Measurements from ENCODE around the gene IKBKG. TPM values are rescaled to one million over a fixed set of nuclear protein-coding genes. Genes with fewer than 3 reads are reported as not detected.

Gene IKBKG
- total RNA-seq, 1 experiment from 2014 or later = 24.0 TPM

DNA sequence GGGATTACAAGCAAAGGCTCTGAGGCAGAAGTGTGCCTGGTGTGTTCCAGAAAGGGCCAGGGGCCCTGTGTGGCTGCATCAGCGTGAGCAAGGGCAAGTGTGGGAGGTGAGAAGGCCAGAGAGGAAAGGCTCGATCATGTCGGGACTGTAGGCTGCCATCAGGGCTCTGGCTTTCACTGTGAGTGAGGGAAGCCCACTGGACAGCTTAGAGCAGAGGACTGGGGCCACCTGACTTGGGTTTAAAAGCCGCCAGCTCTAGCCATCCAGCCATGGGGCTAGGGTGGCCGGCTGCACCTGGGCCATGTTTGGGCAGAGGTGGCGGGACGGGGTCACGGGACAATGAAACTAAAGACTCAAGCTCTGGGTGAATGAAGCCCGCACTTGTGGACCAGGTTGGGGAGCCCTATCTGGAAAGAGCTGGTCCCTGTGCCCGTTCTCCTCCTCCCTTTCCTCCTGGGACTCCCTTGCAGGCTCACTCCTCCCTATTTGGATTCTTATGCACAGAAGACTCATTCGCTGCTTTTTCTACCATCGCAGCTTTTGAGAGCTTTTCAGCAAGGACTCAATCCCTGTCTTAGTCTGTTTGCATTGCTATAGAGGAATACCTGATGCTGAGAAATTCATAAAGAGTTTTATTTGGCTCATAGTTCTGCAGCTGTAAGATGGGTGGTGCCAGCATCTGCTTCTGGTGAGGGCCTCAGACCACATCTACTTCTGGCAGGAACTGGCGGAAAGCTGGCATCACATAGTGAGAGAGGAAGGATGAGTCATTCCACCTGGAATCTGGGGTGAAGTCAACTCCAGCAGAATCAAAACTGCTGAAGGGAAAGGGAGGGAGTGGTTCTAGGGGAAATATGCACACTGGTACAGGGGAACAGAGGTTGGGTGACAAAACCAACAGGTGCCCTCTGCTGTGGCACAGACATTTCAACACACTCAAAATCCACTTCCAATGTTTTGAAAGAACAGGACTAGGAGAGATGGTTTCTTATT is 56.3 kb downstream of the IKBKG start:
- H2AFZ ChIP-seq (ENCODE audit: low read depth, low read length, poor library complexity, severe bottlenecking) = no peak overlapping the region
- peak overlapping the region; percentile 62 for H3K4me2 ChIP-seq (ENCODE audit: low read length)

GRCh38 chrX:154605566-154605965 is 58.1 kb downstream of the IKBKG start:
- H4K20me1 ChIP-seq (ENCODE audit: insufficient read depth) = no peaks in the 10 kb centered on the region
- no peaks in the 10 kb centered on the region for H3K9me2 ChIP-seq (ENCODE audit: insufficient read depth)
- TF ChIP-seq SRF (IDR thresholded peaks at IDR 0.05; ENCODE audit: low read depth) = no peak
- TF ChIP-seq POLR2A (IDR thresholded peaks at IDR 0.05; ENCODE audit: borderline replicate concordance, extremely low read depth, insufficient read depth, insufficient read length) = no peak
- no peak for TF ChIP-seq JUND (IDR thresholded peaks at IDR 0.05)
- TF ChIP-seq SIN3A (IDR thresholded peaks at IDR 0.05; ENCODE audit: low read depth) = no peak
- TF ChIP-seq FOSL1 (IDR thresholded peaks at IDR 0.05; ENCODE audit: low read depth) = no peak
- no peak for TF ChIP-seq ELF1 (IDR thresholded peaks at IDR 0.05; ENCODE audit: borderline replicate concordance, low read depth)
- TF ChIP-seq EZH2 (IDR thresholded peaks at IDR 0.05) = no peak
- TF ChIP-seq CBX3 (IDR thresholded peaks at IDR 0.05; ENCODE audit: low read depth) = no peak
- TF ChIP-seq RAD21 (IDR thresholded peaks at IDR 0.05; ENCODE audit: low read depth) = no peak
- no peak for TF ChIP-seq YY1 (IDR thresholded peaks at IDR 0.05; ENCODE audit: extremely low read depth, insufficient replicate concordance, low read depth, low read length)
- no peak for TF ChIP-seq ZNF274 (IDR thresholded peaks at IDR 0.05; ENCODE audit: low read depth, low read length)
- no peak for TF ChIP-seq POLR2AphosphoS5 (IDR thresholded peaks at IDR 0.05; ENCODE audit: low read depth, low read length)
- RAD21 ChIA-PET (ENCODE audit: low non-redundant PET in 1 of 2, low total read pairs in 2 of 2, uncharacterized antibody in 2 of 2, unreplicated experiment in 2 of 2) = no interaction called here
- intact Hi-C loops (cut with micrococcal nuclease) = no loop called here
- no peak overlapping the region for H3K9ac ChIP-seq (ENCODE audit: low read length)
- BruUV-seq (replicated peaks) = no TSS peak
- CTCF ChIA-PET = no interaction called here
- POLR2A ChIA-PET = no interaction called here
- no peak overlapping the region for H3K27ac ChIP-seq (ENCODE audit: low read depth, low read length)
- no peaks in the 10 kb centered on the region for H3K79me2 ChIP-seq (ENCODE audit: insufficient read depth, low read length)
- no peak for DNase-seq (ENCODE audit: low read depth, low spot score)
- H3K4me3 ChIP-seq (replicated peaks in 1 of 2; ENCODE audit: low read depth in 1 of 2, low read length in 2 of 2) = no peak overlapping the region
- H3K27me3 ChIP-seq (ENCODE audit: insufficient read depth, low read length) = no peaks in the 10 kb centered on the region
- H3K4me1 ChIP-seq (ENCODE audit: control insufficient read depth in 1 of 2, insufficient read depth in 2 of 2, low read length in 2 of 2) = peaks cover 23 to 25% of the 10 kb centered on the region in 2 experiments
- no peak overlapping the region for H2AFZ ChIP-seq (ENCODE audit: low read depth, low read length, poor library complexity, severe bottlenecking)
- H3K36me3 ChIP-seq (ENCODE audit: control insufficient read depth in 1 of 2, insufficient read depth in 2 of 2, low read length in 2 of 2) = no peaks in the 10 kb centered on the region
- H3K4me2 ChIP-seq (ENCODE audit: low read length) = no peak overlapping the region
- no peak for ATAC-seq
- H3K9me3 ChIP-seq (ENCODE audit: control insufficient read depth in 1 of 2, insufficient read depth in 1 of 2, low read depth in 1 of 2, low read length in 2 of 2) = no peaks in the 10 kb centered on the region

More for the DNA sequence above, 56.3 kb downstream of the IKBKG start:
- ATAC-seq = peak; percentile 72
- intact Hi-C loops (cut with micrococcal nuclease) = no loop called here
- no peak overlapping the region; a peak in 1 of 4 replicates for H3K4me3 ChIP-seq (replicated peaks in 1 of 2; ENCODE audit: low read depth in 1 of 2, low read length in 2 of 2)
- no TSS peak for BruUV-seq (replicated peaks)
- CTCF ChIA-PET = interaction anchor here (0.9 kb wide), 1 partner anchor 145 kb away, joined by 3 read pairs; no protein-coding TSS in a partner anchor
- peaks cover 33 to 36% of the 10 kb centered on the region in 2 experiments for H3K4me1 ChIP-seq (ENCODE audit: control insufficient read depth in 1 of 2, insufficient read depth in 2 of 2, low read length in 2 of 2)
- H3K9me3 ChIP-seq (ENCODE audit: control insufficient read depth in 1 of 2, insufficient read depth in 1 of 2, low read depth in 1 of 2, low read length in 2 of 2) = no peaks in the 10 kb centered on the region
- RAD21 ChIA-PET (ENCODE audit: low non-redundant PET in 1 of 2, low total read pairs in 2 of 2, uncharacterized antibody in 2 of 2, unreplicated experiment in 2 of 2) = no interaction called here
- no peaks in the 10 kb centered on the region for H3K36me3 ChIP-seq (ENCODE audit: control insufficient read depth in 1 of 2, insufficient read depth in 2 of 2, low read length in 2 of 2)
- H4K20me1 ChIP-seq (ENCODE audit: insufficient read depth) = no peaks in the 10 kb centered on the region
- no peaks in the 10 kb centered on the region for H3K79me2 ChIP-seq (ENCODE audit: insufficient read depth, low read length)
- peak; percentile 42 for DNase-seq (ENCODE audit: low read depth, low spot score)
- POLR2A ChIA-PET = no interaction called here
- H3K9ac ChIP-seq (ENCODE audit: low read length) = no peak overlapping the region
- H3K27ac ChIP-seq (ENCODE audit: low read depth, low read length) = peak overlapping the region; percentile 40; the same call in 1 of the 2 replicates
- H3K27me3 ChIP-seq (ENCODE audit: insufficient read depth, low read length) = no peaks in the 10 kb centered on the region
- no peaks in the 10 kb centered on the region for H3K9me2 ChIP-seq (ENCODE audit: insufficient read depth)
- no peak for TF ChIP-seq EZH2phosphoT487 (IDR thresholded peaks at IDR 0.05; ENCODE audit: borderline replicate concordance)
- no peak for TF ChIP-seq TCF7L2 (IDR thresholded peaks at IDR 0.05; ENCODE audit: borderline replicate concordance, extremely low read depth, insufficient read depth, insufficient read length)
- no peak for TF ChIP-seq YY1 (IDR thresholded peaks at IDR 0.05; ENCODE audit: extremely low read depth, insufficient replicate concordance, low read depth, low read length)

All from HCT116 (cell line).